GM18505 (cell line): ENCODE results near the gene TNRC6C.
"Not testable (repeated sequence)": the region's sequence is repeated elsewhere in the genome, so short reads cannot be mapped to it uniquely, and the experiment has no call there.

Experiments
- ATAC-seq: cut with Tn5 transposase; IDR thresholded peaks from one replicate; pipeline ENCODE4 v1.9.1; 2021; ENCODE audit not compliant: unreplicated experiment
- POLR2A ChIP-seq: IDR thresholded peaks from 4 replicates; pipeline ENCODE4 v1.6.1; 2011; ENCODE audit warnings: borderline replicate concordance; ENCODE audit not compliant: insufficient read depth, insufficient read length; ENCODE audit errors: extremely low read depth

Gene TNRC6C

GRCh38 chr17:78133971-78134898 is 175.7 kb downstream of the TNRC6C start:
- TF ChIP-seq POLR2A: peak; percentile 60
- ATAC-seq: no peak

DNA sequence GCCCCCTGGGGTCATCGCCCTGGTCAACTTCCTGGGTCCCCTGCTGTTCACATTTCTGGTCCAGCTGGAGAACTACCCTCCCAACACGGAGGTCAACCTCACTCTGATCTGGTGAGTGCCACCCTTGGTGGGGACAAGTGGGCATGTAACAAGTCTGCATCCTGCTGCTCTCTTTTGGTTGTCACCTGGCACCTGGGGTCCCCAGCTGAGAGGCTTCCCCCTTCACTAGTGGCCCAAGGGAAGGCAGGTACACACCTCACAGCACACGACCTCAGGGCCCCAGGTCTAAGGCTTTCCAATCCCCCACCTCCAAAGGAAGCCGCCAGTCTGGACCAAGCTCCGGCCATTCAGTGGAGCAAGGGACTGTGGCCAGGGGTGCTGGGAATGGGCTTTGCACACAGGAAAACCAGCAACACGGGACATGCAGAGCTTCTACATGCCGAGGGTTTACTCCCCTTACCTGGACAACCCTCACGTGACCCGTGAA is 176.4 kb downstream of the TNRC6C start:
- no peak for ATAC-seq
- TF ChIP-seq POLR2A: no peak

- ATAC-seq: no peak
- no peak for TF ChIP-seq POLR2A
These were observed 177.5 kb downstream of the TNRC6C start for GRCh38 chr17:78135858-78136500.

GRCh38 chr17:78137392-78138203 is 179.1 kb downstream of the TNRC6C start:
- TF ChIP-seq POLR2A: peak; percentile 13
- ATAC-seq: no peak

DNA sequence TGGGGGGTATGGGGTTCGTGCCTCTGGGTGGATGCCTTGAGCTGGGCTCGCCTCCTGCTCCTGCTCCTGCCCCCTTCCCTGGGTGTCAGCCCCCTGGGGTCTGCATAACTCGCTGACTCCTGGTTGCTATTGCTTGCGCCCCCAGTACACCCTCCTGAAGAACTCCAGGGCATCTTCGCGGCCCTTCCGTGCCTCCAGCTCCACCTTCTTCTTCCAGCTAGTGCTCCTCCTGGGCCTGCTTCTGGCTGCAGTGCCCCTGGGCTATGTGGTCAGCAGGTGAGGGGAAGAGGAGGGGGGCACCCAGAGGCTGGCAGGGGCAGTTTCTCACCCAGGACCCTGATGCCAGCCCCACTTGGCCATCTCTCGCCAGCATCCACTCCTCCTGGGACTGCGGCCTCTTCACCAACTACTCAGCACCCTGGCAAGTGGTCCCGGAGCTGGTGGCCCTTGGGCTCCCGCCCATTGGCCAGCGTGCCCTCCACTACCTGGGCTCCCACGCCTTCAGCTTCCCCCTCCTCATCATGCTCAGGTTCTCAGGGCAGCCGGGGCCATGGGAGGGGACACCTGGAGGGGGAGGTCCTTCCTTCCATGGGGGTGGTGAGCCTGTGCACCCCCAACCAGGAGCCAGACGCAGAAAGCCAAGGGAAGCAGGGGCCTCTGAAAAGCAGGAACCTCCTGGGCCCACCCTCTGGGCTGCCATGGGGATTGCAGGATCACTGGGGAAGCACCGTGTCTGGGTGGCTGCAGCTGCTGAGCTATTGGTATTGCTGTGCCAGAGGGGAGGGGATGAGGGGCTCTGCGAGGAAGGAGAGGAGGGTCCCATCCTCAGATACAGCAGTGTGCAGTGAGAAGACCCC is 179.9 kb downstream of the TNRC6C start:
- peak; percentile 41 for TF ChIP-seq POLR2A
- ATAC-seq: no peak

DNA sequence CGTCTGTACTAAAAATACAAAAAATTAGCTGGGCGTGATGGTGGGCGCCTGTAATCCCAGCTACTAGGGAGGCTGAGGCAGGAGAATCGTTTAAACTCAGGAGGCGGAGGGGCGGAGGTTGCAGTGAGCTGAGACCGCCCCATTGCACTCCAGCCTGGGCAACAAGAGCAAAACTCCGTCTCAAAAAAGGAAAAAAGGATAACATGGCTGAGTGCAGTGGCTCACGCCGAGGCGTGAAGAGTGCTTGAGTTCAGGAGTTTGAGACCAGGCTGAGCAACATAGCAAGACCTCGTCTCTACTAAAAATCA is 181.3 kb downstream of the TNRC6C start:
- ATAC-seq: not testable (repeated sequence)

GRCh38 chr17:78140169-78141051 is 181.9 kb downstream of the TNRC6C start:
- peak; percentile 74 for TF ChIP-seq POLR2A
- ATAC-seq: peak; percentile 72

DNA sequence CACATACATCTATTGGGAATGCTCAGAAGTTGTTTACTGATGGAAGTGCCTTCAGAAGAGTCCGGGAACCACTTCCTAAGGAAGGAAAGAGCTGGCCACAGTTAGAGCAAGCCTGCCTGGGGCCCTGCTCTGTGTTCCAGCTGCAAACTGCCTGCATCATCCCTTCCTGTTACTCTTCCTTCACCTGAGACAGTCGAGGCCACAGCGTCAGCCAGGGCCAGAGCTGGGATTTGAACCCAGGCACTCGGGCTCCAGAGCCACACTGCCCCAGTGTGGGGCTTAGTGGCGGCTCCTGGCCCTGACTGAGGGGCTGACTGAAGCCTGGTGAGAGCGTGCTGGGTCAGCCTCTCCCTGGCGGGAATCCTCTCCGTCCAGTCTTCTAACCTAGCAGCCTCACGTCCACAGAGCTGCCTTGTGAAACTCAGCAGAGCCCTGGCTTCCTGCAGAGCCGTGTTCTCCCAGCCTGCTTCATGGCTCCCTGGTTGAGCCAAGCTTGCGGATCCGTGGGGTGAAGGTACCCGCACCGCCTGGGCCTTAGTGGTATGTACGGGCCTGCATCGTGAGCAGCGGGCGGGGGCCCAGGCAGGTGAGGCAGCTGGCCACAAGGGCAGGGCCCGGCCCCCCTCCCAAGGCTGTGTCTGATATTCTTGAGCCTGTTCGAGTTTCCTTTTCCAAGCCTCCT is 183.1 kb downstream of the TNRC6C start:
- no peak for ATAC-seq
- no peak for TF ChIP-seq POLR2A

- no peak for ATAC-seq
These were observed 183.8 kb downstream of the TNRC6C start for GRCh38 chr17:78142119-78142861.

GRCh38 chr17:78143214-78144146 is 185.0 kb downstream of the TNRC6C start:
- no peak for TF ChIP-seq POLR2A
- ATAC-seq: no peak

More at GRCh38 chr17:78142119-78142861, 183.8 kb downstream of the TNRC6C start:
- no peak for TF ChIP-seq POLR2A

GRCh38 chr17:78144147-78144719 is 185.7 kb downstream of the TNRC6C start:
- TF ChIP-seq POLR2A: peak; percentile 33
- ATAC-seq: no peak
